Pancreas (tissue), 10 donors: ENCODE measurements around the gene RBM26. TPM values are rescaled to one million over a fixed set of nuclear protein-coding genes. Genes with fewer than 3 reads are reported as not detected.

ENCODE experiments used
- ATAC-seq, 4 donors: fragments of 200-7000 bp; cut with Tn5 transposase; one replicate each; pipeline versions ENCODE4 v1.8.0 to v1.9.1; 2020; ENCODE audit warnings: mild to moderate bottlenecking in 4 of 4, moderate library complexity in 4 of 4
- DNase-seq, 6 donors: peaks; one replicate each; pipeline ENCODE4 v3.0.0-alpha.2; 2020
- FAIRE-seq: peaks from 2 replicates; lab custom pipeline; 2012; peaks lifted over from hg19 to GRCh38; lab: Jason Lieb, UNC
- H3K27ac ChIP-seq, 4 donors: fragments of 200-600 bp; sonication (generic); 1 replicate in 3 of 4; 2 replicates in 1 of 4; pipeline versions ENCODE4 v1.5.0 to v1.8.0; 2020
- H3K27me3 ChIP-seq, 4 donors: fragments of 200-600 bp; one replicate each; pipeline ENCODE4 v1.8.0; 2021
- H3K36me3 ChIP-seq, 3 donors: fragments of 200-600 bp; sonication (generic) in 1 of 3; one replicate each; pipeline versions ENCODE4 v1.5.0 to v1.8.0; 2020 to 2021
- H3K4me1 ChIP-seq, 3 donors: fragments of 200-600 bp; one replicate each; pipeline ENCODE4 v1.8.0; 2021
- H3K4me3 ChIP-seq, 4 donors: fragments of 200-600 bp; sonication (generic) in 2 of 4; one replicate each; pipeline versions ENCODE4 v1.5.0 to v1.8.0; 2020 to 2021
- H3K9me3 ChIP-seq, 4 donors: fragments of 200-600 bp; one replicate each; pipeline ENCODE4 v1.8.0; 2021
- CTCF ChIP-seq, 4 donors: fragments of 200-600 bp; sonication (generic) in 3 of 4; IDR thresholded peaks; one replicate each; pipeline versions ENCODE4 v1.5.0 to v1.8.0; 2021; ENCODE audit warnings: antibody characterized with exemption in 4 of 4
- WGBS, 2 donors: extraction: QIAGEN DNeasy Blood & Tissue Kit; methylation state at CpG; one replicate each; pipeline ENCODE4 v1.1.7; 2013; 5-methylcytosine and 5-hydroxymethylcytosine counted together
- intact Hi-C, 3 donors: fragments of 100-400 bp; cut with DNase I; formaldehyde crosslinking; loops; one replicate each; pipeline versions ENCODE4 v1.11.1 to v1.14.2; 2022
- polyA plus RNA-seq, 2 donors: library from polyadenylated mRNA; stranded (reverse); fragments of 200-250 nt; gene quantifications; one replicate each; pipeline ENCODE4 v1.2.3, GENCODE V29; 2013
- total RNA-seq, 6 donors: library from RNA; stranded (reverse); fragmentation: NEBNext Ultra II Directional in 4 of 6; extraction: Animal tissue kit (Norgen Biotek cat#: 25700) in 4 of 6; gene quantifications; one replicate each; pipeline versions ENCODE4 v1.2.1 to v1.2.4, GENCODE V29; 2021 to 2023
- donor health status: healthy with polysubstance abuse.
- donor health status: DM: no; HTN: no; CAD: no; lungs with moderate emphysema.
- donor health status: DM: no; HTN: no; CAD: no.
- donor health status: control.
- donor health status: control.
- donor health status: Bipolar disorder and iron deficiency.
- donor health status: DM: yes; HTN: yes; CAD: no.
- donor health status: DM: no; HTN: no; CAD: no.
- donor health status: DM: no; HTN: no; CAD: no.
- donor health status: DM: yes; HTN: yes; CAD: no.

The RBM26 gene
- total and polyA plus RNA-seq, 8 donors: 11.7 to 25.1 (median 18.3) TPM

- no peak overlapping the region for H3K27ac ChIP-seq
- H3K4me1 ChIP-seq: no peaks in the 10 kb centered on the region
- intact Hi-C loops: no loop called here
- TF ChIP-seq CTCF (IDR thresholded peaks at IDR 0.05): no peak
- no peaks in the 10 kb centered on the region for H3K9me3 ChIP-seq
- H3K36me3 ChIP-seq: peaks cover 0 to 8% (median 5%) of the 10 kb centered on the region in 3 donors
- DNase-seq (no peak), ATAC-seq (no peak), FAIRE-seq (no peak)
- 89 to 91% methylated on average over 1 of the region's 1 CpG for WGBS, 2 donors
- H3K4me3 ChIP-seq: no peak overlapping the region
- H3K27me3 ChIP-seq: no peaks in the 10 kb centered on the region
Measured at GRCh38 chr13:79328510-79328909, 77.5 kb downstream of the RBM26 start.

DNA sequence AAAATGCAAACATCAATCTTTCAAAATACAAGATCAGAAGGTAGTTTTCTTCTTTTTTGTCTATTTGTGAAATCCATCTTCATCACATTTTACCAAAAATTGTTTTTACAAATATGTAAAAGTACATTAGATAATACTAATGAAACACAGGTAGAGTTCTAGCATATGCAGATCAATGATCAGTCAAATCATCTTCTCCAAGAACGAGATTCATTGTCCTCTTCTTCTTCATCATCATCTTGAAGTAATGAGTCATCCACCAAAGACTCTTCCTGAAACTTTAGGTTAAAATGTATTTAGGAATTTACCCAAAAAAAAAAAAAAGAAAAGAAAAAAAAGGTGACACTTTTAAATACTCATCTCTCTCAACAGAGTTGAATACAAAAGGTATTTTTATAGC, 85.6 kb downstream of the RBM26 start:
- DNase-seq (no peak), ATAC-seq (no peak), FAIRE-seq (no peak)
- peaks cover 0 to 11% (median 0%) of the 10 kb centered on the region in 3 donors for H3K36me3 ChIP-seq
- TF ChIP-seq CTCF (IDR thresholded peaks at IDR 0.05): no peak
- peaks cover 0 to 4% (median 0%) of the 10 kb centered on the region in 3 donors for H3K4me1 ChIP-seq
- H3K27me3 ChIP-seq: no peaks in the 10 kb centered on the region
- H3K27ac ChIP-seq: no peak overlapping the region
- no peaks in the 10 kb centered on the region for H3K9me3 ChIP-seq
- WGBS, 2 donors: 89 to 95% methylated on average over 1 of the region's 1 CpG
- no peak overlapping the region for H3K4me3 ChIP-seq
- intact Hi-C loops: no loop called here

DNA sequence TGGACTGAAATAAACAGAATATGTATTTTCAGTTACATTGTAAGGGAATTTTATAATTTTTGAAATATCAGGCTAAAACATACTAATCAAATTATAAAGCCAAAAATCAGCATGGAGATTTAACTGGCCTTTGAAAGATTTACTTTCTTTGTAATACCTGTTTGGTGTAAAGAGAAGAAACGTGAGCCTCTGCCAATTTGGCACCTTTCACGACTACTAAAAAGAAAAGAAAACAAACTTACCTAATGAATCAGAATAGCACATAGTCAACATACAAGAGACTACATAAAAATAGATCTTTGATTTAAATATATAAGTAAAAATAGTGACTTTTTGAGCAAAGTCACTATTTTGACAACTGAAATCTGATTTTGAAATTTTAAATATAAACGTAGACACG, 87.4 kb downstream of the RBM26 start:
- Histone ChIP-seq H3K4me3 (no peak overlapping the region), H3K36me3 (peaks cover 0 to 11% (median 0%) of the 10 kb centered on the region in 3 donors), H3K4me1 (peaks cover 0 to 4% (median 0%) of the 10 kb centered on the region in 3 donors), H3K27me3 (no peaks in the 10 kb centered on the region), H3K9me3 (no peaks in the 10 kb centered on the region), H3K27ac (no peak overlapping the region)
- intact Hi-C loops: no loop called here
- DNase-seq (no peak), FAIRE-seq (peak; percentile 34), ATAC-seq (no peak)
- no peak for TF ChIP-seq CTCF (IDR thresholded peaks at IDR 0.05)
- WGBS, 2 donors: 54 to 61% methylated on average over 4 of the region's 4 CpGs

GRCh38 chr13:79317856-79318255, 88.2 kb downstream of the RBM26 start:
- no peaks in the 10 kb centered on the region for H3K9me3 ChIP-seq
- no peak for TF ChIP-seq CTCF (IDR thresholded peaks at IDR 0.05)
- FAIRE-seq: no peak
- H3K27me3 ChIP-seq: no peaks in the 10 kb centered on the region
- no peak overlapping the region for H3K27ac ChIP-seq
- H3K4me3 ChIP-seq: no peak overlapping the region
- peaks cover 0 to 11% (median 0%) of the 10 kb centered on the region in 3 donors for H3K36me3 ChIP-seq
- intact Hi-C loops: no loop called here
- ATAC-seq: no peak
- H3K4me1 ChIP-seq: peaks cover 0 to 4% (median 0%) of the 10 kb centered on the region in 3 donors
- no peak for DNase-seq
- WGBS, 2 donors: 93 to 97% methylated on average over 2 of the region's 2 CpGs

DNA sequence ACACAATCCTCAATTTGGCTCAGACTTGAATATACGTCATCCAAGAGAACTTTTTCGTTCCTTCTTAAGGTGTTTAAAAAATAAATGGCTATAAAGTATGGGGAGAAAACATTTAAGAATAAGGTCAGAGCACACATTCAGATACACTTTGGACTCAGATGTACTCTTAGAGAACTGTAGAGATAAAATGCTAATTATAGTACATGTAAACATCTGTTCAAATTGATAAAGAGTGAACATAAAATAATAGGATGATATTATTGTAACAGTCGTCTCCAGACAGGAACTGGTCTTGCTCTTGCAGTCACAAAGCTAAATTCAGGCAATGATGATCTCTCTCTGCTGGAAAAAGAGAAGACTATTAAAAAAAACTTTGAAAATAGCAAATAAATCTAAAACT, 91.4 kb downstream of the RBM26 start:
- Histone ChIP-seq H3K36me3 (no peaks in the 10 kb centered on the region), H3K4me3 (no peak overlapping the region), H3K9me3 (no peaks in the 10 kb centered on the region), H3K27me3 (no peaks in the 10 kb centered on the region), H3K27ac (no peak overlapping the region), H3K4me1 (peaks cover 0 to 4% (median 0%) of the 10 kb centered on the region in 3 donors)
- DNase-seq (no peak), ATAC-seq (no peak), FAIRE-seq (no peak)
- intact Hi-C loops: no loop called here
- no peak for TF ChIP-seq CTCF (IDR thresholded peaks at IDR 0.05)
- WGBS, 2 donors: 39 to 45% methylated on average over 3 of the region's 3 CpGs
